Fibroblast of pulmonary artery (primary cell): ENCODE data around the gene H2AZ1.

Source experiments
- DNase-seq: peaks from one replicate; pipeline ENCODE4 v3.0.0-alpha.2; 2010; ENCODE audit warnings: low read depth
- H3K4me3 ChIP-seq: replicated peaks from 2 replicates; pipeline ENCODE4 v1.5.1; 2011; ENCODE audit warnings: low read depth, mild to moderate bottlenecking, control low read depth, low read length, moderate library complexity
- CTCF ChIP-seq: IDR thresholded peaks from 2 replicates; pipeline ENCODE4 v1.5.1; 2011; ENCODE audit warnings: mild to moderate bottlenecking, control low read depth, low read length, inconsistent platforms; ENCODE audit errors: missing control alignments

Gene H2AZ1

DNA sequence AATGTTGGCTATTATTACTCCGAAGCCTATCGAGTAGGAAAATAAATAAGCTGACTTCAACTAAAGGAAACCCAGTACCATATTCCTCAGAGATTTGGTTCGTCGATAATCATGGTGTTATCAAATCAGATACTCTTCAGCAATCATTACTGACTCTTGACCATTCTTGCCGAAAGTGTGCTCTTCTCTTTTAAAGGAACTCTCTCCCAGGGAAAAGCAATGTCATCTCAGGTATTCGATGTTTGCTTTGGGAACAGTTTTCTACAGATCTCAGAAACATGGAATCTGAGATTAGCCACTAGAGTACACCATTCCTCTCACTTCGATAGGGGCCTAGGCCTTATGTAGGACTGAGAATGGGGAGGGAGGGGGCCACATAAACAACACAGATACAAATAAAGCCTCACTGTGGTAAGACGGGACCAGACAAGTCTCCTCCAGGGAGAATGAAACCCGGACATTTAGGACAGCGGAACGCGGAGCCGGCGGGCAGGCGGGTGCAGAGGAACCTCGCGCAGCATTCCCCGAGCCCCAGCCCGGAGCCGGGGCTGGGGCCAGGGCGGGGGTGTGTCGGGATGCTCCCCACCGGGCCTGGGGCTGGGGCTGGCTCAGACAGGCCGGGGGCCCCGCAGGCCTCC is 4.2 kb downstream of the H2AZ1 start:
- H3K4me3 ChIP-seq, result peak overlapping the region; percentile 84
- TF ChIP-seq CTCF, result peak; percentile 9
- DNase-seq, result peak; percentile 29

- no peak for TF ChIP-seq CTCF
- no peak overlapping the region for H3K4me3 ChIP-seq
- DNase-seq, result no peak
These were observed 6.1 kb downstream of the H2AZ1 start for GRCh38 chr4:99943904-99944437.

DNA sequence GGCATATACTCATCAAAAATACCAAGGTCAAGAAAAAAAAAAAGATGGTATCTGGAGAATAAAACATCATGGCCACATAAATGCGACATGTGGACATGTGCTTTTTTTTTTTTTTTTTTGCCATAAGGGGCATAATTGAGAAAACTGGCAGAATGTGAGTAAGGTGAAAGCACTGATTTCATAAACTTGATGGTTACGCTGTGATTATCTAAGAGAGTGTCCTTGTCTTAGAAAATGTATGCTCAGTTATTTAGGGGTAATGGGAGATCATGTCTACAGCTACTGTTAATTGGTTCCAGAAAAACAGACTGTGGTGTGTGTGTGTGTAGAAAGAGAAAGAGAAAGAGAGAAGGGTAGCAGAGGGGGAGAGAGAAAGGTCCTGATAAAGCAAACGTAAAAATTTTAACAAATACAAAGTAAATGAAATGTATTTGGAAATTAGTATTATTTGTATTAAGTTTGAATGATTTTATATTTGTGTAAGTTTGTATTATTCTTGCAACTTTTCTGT is 11.8 kb downstream of the H2AZ1 start:
- no peak overlapping the region for H3K4me3 ChIP-seq
- no peak for DNase-seq
- TF ChIP-seq CTCF, result no peak

- H3K4me3 ChIP-seq, result no peak overlapping the region
- no peak for TF ChIP-seq CTCF
- DNase-seq, result peak; percentile 14
These were observed 15.2 kb downstream of the H2AZ1 start for GRCh38 chr4:99934891-99935290.

DNA sequence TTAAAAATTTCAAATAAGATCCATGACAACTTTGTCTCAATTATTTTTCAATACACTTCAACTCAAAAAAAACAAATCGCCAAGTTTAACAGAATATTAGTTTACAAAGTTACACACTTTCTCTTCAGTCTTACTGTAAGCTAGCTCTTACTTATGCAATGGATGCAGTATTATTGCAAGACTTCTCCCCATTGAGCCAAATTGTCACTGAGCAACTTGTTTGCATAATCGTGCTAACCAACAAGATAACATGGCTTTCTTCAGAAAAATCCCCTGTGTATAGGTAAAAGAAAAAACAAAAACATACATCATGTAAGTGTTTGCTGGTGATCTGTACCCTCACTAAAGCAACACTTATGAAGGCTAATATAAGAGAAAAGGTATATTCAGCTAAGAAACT is 22.5 kb downstream of the H2AZ1 start:
- H3K4me3 ChIP-seq, result no peak overlapping the region
- DNase-seq, result peak; percentile 23
- TF ChIP-seq CTCF, result no peak

GRCh38 chr4:99921174-99921573 is 28.9 kb downstream of the H2AZ1 start:
- no peak overlapping the region for H3K4me3 ChIP-seq
- no peak for DNase-seq
- no peak for TF ChIP-seq CTCF

DNA sequence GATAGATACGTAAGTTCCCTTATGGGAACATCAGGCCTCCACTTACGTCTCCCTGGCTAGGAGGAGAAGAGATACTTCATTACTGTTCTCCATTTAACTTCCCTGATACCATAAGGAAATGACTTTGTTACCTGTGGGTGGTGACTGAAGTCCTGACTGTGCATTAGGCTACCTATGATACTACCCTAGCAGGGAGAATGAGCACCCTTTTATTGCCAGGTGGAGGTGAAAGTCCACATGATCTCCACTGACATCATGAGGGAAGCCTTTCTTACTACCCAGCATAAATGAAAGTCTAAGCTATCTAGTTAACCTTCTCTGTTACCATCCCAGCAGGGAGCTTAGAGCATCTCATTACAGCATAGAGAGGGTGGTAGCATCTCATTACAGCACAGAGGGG is 31.4 kb downstream of the H2AZ1 start:
- DNase-seq, result no peak
- H3K4me3 ChIP-seq, result no peak overlapping the region
- no peak for TF ChIP-seq CTCF
